Measurements from ENCODE around the gene TMEM74B. TPM values are rescaled to one million over a fixed set of nuclear protein-coding genes. Genes with fewer than 3 reads are reported as not detected.
A peak's percentile ranks its signal among the peaks of the same experiment; 100 is the strongest.

The TMEM74B gene
- total RNA-seq, 4 donors from 2014 or later: 0.71 to 2.1 (median 1.2) TPM

GRCh38 chr20:1184260-1184637 is 532 bp downstream of the TMEM74B start:
- 39% methylated on average over 13 of the region's 13 CpGs for WGBS
- no peak for DNase-seq (ENCODE audit: extremely low spot score)
- TF ChIP-seq CTCF (IDR thresholded peaks at IDR 0.05): no peak
- no peak for TF ChIP-seq POLR2A (IDR thresholded peaks at IDR 0.05; ENCODE audit: low read depth)
- no peak for TF ChIP-seq EP300 (IDR thresholded peaks at IDR 0.05)
- TF ChIP-seq POLR2AphosphoS5 (IDR thresholded peaks at IDR 0.05): no peak
- Histone ChIP-seq H3K27me3 (peaks cover 0 to 54% (median 20%) of the 10 kb centered on the region in 4 donors), H3K9me3 (no peaks in the 10 kb centered on the region), H3K27ac (replicated peaks in 1 of 4) (no peak overlapping the region), H3K36me3 (peaks cover 0 to 7% (median 0%) of the 10 kb centered on the region in 4 donors), H3K4me3 (peak overlapping the region in 2 of 4 donors; percentile 50 to 54), H3K4me1 (peaks cover 12 to 20% (median 19%) of the 10 kb centered on the region in 4 donors)
- intact Hi-C loops (cut with DNase I): no loop called here

GRCh38 chr20:1183153-1183552 is 1.6 kb downstream of the TMEM74B start:
- no peak overlapping the region for H3K27ac ChIP-seq (replicated peaks in 1 of 4)

GRCh38 chr20:1182106-1182505 is 2.7 kb downstream of the TMEM74B start:
- TF ChIP-seq EP300 (IDR thresholded peaks at IDR 0.05) (no peak), POLR2A (IDR thresholded peaks at IDR 0.05; ENCODE audit: low read depth) (no peak)
- no peaks in the 10 kb centered on the region for H3K9me3 ChIP-seq
- DNase-seq (ENCODE audit: extremely low spot score): no peak
- H3K4me3 ChIP-seq: no peak overlapping the region
- WGBS: 55% methylated on average over 4 of the region's 4 CpGs
- intact Hi-C loops (cut with DNase I): no loop called here
- H3K4me1 ChIP-seq: peaks cover 9 to 20% (median 19%) of the 10 kb centered on the region in 4 donors
- H3K27ac ChIP-seq (replicated peaks in 1 of 4): no peak overlapping the region
- H3K27me3 ChIP-seq: peaks cover 0 to 38% (median 20%) of the 10 kb centered on the region in 4 donors
- H3K36me3 ChIP-seq: peaks cover 0 to 7% (median 2%) of the 10 kb centered on the region in 4 donors

More at GRCh38 chr20:1183153-1183552, 1.6 kb downstream of the TMEM74B start:
- H3K36me3 ChIP-seq: peaks cover 0 to 7% (median 0%) of the 10 kb centered on the region in 4 donors
- no peak overlapping the region for H3K4me3 ChIP-seq
- no peak for TF ChIP-seq EP300 (IDR thresholded peaks at IDR 0.05)
- TF ChIP-seq POLR2A (IDR thresholded peaks at IDR 0.05; ENCODE audit: low read depth): no peak
- no peak for TF ChIP-seq POLR2AphosphoS5 (IDR thresholded peaks at IDR 0.05)
- TF ChIP-seq CTCF (IDR thresholded peaks at IDR 0.05): no peak
- intact Hi-C loops (cut with DNase I): no loop called here
- peaks cover 12 to 20% (median 19%) of the 10 kb centered on the region in 4 donors for H3K4me1 ChIP-seq
- H3K27me3 ChIP-seq: peaks cover 0 to 46% (median 20%) of the 10 kb centered on the region in 4 donors
- WGBS: 70% methylated on average over 6 of the region's 6 CpGs
- no peak for DNase-seq (ENCODE audit: extremely low spot score)
- no peaks in the 10 kb centered on the region for H3K9me3 ChIP-seq

GRCh38 chr20:1180949-1181348 is 3.8 kb downstream of the TMEM74B start:
- WGBS: 94% methylated on average over 22 of the region's 27 CpGs
- intact Hi-C loops (cut with DNase I): no loop called here
- no peak for DNase-seq (ENCODE audit: extremely low spot score)

GRCh38 chr20:1178623-1179022 is 6.2 kb downstream of the TMEM74B start:
- WGBS: 88% methylated on average over 3 of the region's 3 CpGs
- no peak overlapping the region for H3K27ac ChIP-seq (replicated peaks in 1 of 4)
- no peak overlapping the region for H3K4me3 ChIP-seq
- no peak for TF ChIP-seq POLR2A (IDR thresholded peaks at IDR 0.05; ENCODE audit: low read depth)
- no peak for TF ChIP-seq POLR2AphosphoS5 (IDR thresholded peaks at IDR 0.05)
- no peak for TF ChIP-seq CTCF (IDR thresholded peaks at IDR 0.05)
- no peak for TF ChIP-seq EP300 (IDR thresholded peaks at IDR 0.05)
- intact Hi-C loops (cut with DNase I): no loop called here
- no peaks in the 10 kb centered on the region for H3K9me3 ChIP-seq
- DNase-seq (ENCODE audit: extremely low spot score): no peak
- H3K4me1 ChIP-seq: no peaks in the 10 kb centered on the region
- H3K36me3 ChIP-seq: peaks cover 0 to 35% (median 27%) of the 10 kb centered on the region in 4 donors
- H3K27me3 ChIP-seq: peaks cover 0 to 3% (median 0%) of the 10 kb centered on the region in 4 donors

More at GRCh38 chr20:1180949-1181348, 3.8 kb downstream of the TMEM74B start:
- H3K27me3 ChIP-seq: peaks cover 0 to 26% (median 16%) of the 10 kb centered on the region in 4 donors
- no peak for TF ChIP-seq POLR2A (IDR thresholded peaks at IDR 0.05; ENCODE audit: low read depth)
- TF ChIP-seq POLR2AphosphoS5 (IDR thresholded peaks at IDR 0.05): no peak
- TF ChIP-seq CTCF (IDR thresholded peaks at IDR 0.05): no peak
- no peak for TF ChIP-seq EP300 (IDR thresholded peaks at IDR 0.05)
- no peak overlapping the region for H3K4me3 ChIP-seq
- no peak overlapping the region for H3K27ac ChIP-seq (replicated peaks in 1 of 4)
- peaks cover 0 to 13% (median 12%) of the 10 kb centered on the region in 4 donors for H3K36me3 ChIP-seq
- no peaks in the 10 kb centered on the region for H3K9me3 ChIP-seq
- H3K4me1 ChIP-seq: peaks cover 8 to 18% (median 16%) of the 10 kb centered on the region in 4 donors
